ENCODE measurements around the gene EVX1.

EVX1 gene

GRCh38 chr7:27242555-27243339 lies at the start of gene EVX1:
TSS of gene EVX1 (plus strand) at chr7:27242802. CDS start at chr7:27243031, 229 bp downstream.
- in situ Hi-C loops (cut with HindIII; ENCODE audit: low sequenced_read_pairs): no loop called here

DNA sequence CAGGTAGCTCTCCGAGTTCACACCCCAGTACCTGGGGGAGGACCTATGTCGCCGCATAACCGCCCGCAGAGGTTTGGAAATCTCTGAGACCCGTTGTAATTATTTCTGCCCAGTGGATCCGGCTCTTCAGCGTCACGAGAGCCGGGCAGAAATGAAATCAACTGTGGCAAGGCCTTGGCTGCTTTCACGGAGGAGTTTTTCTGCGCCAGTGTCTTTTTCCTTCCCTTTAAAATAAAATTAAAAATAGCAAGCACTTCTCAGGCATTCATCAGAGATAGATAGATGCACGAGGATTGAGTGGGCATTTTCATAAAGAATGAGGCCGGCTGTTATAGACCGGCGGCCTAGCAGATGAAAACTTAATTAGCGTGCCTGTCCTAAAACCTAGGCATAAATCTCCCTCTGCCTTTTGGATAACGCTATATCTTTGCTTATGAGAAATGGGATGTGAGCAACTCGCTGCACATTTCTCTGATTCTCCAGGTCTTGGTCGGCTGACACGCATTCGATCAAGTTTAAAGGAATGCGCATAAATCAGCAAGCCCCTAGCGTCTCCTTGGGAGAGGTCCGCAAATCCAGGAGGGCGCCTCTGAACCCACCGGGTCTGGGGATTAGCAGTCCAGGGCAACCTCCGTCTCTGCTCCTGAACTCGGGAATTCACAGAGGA lies 49.1 kb upstream of the EVX1 start:
- in situ Hi-C loops (cut with HindIII; ENCODE audit: low sequenced_read_pairs): no loop called here

- in situ Hi-C loops (cut with HindIII; ENCODE audit: low sequenced_read_pairs): no loop called here
Measured at GRCh38 chr7:27194002-27194352, 48.6 kb upstream of the EVX1 start.

DNA sequence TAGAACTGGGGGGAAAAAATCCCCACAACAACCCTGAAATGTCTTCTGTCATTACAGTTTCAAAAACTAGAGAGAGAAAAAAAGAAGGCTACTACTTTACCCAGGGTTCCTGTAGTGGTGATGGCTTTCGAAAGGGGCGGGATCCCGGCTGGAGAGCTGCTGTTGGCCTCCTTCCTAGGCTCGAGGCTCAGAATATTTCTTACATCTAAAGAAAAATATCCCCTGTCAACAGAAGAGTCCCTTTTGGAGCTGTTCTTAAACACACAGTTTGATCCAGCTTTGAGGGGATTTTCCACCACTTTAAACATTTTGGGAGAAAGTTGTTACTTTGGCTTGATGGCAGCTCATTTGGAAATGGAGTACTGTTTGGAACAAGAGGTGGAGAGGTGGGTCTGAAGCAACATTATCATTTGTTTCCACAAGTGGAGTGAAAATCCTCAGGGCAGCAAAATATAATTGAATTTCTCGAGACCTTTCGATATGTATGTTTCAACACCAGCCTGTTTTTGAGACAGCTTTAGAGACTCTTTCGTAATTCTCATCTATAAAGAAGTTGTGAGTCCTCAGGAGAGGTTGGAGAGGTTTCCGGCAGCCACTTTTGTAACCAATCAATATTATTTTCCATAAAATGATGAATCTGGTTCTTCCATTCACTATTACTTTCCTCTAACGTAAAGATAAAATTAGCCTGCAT lies 47.8 kb upstream of the EVX1 start:
- in situ Hi-C loops (cut with HindIII; ENCODE audit: low sequenced_read_pairs): no loop called here

DNA sequence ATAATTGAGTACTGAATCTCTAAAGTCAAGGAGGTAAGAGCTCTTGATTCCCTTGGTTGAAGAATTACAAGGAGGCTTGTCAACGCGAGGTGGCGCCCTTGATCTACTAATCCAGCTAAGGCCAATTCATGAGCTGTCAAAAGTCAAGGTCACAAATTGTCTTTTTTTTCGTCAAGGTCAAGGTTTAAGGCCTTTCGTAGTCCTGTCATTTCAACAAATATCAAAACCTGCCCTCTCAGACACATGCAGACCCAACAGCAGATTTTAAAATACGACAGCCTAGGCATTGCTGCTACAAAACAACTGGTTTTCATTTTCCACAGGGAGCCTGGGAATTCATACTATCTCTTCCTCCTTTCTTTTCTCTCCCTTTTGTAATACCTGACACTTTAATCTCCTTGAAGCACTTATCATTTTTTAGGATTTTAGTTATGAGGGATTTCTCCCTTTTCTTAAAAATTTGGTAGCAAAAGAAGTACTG lies 46.3 kb upstream of the EVX1 start:
- in situ Hi-C loops (cut with HindIII; ENCODE audit: low sequenced_read_pairs): no loop called here

DNA sequence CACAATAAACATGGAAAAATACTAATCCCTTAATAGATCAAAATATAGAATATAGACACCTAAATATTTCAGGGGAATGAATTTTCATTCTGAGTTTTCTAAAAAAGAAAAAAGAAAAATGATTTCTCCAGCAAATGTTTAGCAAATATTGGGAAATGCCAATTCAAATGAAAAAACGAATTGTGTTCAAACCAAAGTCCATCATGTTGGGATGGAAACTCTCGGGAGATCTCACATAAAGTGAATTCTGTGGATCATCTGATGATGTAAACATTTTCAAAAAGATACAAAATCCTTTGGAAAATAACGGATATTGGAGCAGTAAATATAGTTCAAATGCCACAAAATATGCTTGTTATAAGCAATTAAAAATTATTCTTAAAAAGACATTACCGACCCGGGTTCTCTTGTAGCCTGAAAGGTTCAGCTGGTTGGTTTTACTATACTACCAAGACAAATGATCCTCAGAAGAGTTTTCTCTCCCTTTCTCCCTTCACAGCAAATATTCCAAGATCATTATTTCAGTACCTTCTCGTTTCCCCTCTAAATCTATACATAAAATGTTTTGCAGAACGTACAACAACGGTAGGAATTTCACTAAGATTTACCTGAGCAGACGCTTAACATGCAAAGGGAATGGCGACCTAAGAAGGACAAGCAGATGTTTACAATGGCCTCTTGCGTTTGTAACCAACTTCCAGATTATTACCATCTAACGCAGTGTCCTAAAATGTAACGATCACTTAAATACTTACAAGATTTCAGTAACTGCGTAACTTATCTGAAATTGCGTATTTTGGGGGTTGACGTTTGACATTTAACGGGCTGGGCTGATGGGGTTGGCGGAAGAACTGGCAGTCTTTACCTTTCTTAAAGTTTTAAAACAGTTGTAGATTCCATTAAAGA lies 45.2 kb upstream of the EVX1 start:
- in situ Hi-C loops (cut with HindIII; ENCODE audit: low sequenced_read_pairs): no loop called here

GRCh38 chr7:27198138-27198841 lies 44.3 kb upstream of the EVX1 start:
- in situ Hi-C loops (cut with HindIII; ENCODE audit: low sequenced_read_pairs): no loop called here

GRCh38 chr7:27198871-27199801 lies 43.5 kb upstream of the EVX1 start:
- in situ Hi-C loops (cut with HindIII; ENCODE audit: low sequenced_read_pairs): no loop called here

- in situ Hi-C loops (cut with HindIII; ENCODE audit: low sequenced_read_pairs): loop anchor here (25.0 kb wide), 3 partner anchors 337 to 812 kb away; no protein-coding TSS in a partner anchor
Measured at GRCh38 chr7:27199849-27200760, 42.5 kb upstream of the EVX1 start, which contains the start of gene HOXA13. TSS of gene HOXA13 (minus strand) at chr7:27200091. CDS start at chr7:27200077, 14 bp downstream.

GRCh38 chr7:27200761-27201579 lies 41.6 kb upstream of the EVX1 start:
- in situ Hi-C loops (cut with HindIII; ENCODE audit: low sequenced_read_pairs): loop anchor here (25.0 kb wide), 3 partner anchors 336 to 811 kb away; no protein-coding TSS in a partner anchor

GRCh38 chr7:27201580-27202017 lies 41.0 kb upstream of the EVX1 start:
- in situ Hi-C loops (cut with HindIII; ENCODE audit: low sequenced_read_pairs): loop anchor here (25.0 kb wide), 3 partner anchors 336 to 811 kb away; no protein-coding TSS in a partner anchor

DNA sequence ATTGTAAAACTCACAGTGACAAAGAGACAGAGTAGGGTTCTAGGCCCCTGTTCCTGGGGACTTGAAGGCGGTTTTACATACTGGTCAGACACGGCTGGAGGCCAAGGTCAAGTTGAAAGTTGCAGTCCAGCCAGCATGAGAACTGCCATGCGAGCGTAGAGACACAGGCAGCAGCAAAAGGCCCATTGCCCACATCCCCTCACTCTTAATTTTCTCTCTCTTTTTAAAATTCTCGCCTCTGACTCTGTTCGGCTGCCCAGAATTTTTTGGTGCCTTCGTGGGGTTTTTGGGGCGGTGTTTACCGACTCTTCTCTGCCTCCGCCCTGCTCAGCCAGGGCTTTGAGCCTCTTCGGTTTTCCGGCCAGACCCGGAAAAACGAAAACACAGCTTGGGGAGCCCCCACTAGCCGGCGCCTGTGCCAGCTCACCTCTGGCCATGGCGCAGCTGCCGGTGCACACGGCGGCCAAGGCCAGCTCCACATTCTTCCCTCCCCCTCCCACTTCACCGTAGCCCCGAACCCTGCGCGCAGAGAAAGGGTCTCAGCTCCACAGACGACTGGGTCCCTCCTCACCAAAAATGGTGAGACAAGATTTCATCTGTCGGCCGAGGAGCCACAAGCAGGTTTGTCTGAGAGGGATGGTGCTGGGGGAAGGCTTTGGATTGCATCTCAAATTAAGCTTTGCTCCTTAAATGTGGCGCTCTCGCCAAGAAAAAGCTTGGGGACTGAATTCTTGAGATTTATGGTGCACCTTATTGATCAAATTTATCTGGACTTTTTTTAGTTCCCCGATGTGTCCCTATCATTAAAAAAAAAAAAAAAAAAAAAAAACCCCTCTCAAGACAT lies 40.4 kb upstream of the EVX1 start:
- in situ Hi-C loops (cut with HindIII; ENCODE audit: low sequenced_read_pairs): loop anchor here (25.0 kb wide), 3 partner anchors 335 to 810 kb away; no protein-coding TSS in a partner anchor

DNA sequence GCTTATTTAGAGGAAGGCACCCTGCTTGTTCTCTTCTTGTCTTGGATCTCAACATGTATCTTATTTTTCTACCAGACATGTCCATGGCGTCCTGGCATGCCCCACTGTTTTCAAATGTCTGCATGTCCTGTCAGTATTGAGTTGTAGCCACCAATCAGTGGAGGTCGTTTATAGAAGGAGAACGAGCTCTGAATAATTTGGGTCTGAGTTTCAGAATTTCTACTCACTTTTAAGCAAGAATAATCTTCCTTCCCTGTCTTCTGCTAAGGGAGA lies 39.8 kb upstream of the EVX1 start:
- in situ Hi-C loops (cut with HindIII; ENCODE audit: low sequenced_read_pairs): loop anchor here (25.0 kb wide), 3 partner anchors 335 to 810 kb away; no protein-coding TSS in a partner anchor

DNA sequence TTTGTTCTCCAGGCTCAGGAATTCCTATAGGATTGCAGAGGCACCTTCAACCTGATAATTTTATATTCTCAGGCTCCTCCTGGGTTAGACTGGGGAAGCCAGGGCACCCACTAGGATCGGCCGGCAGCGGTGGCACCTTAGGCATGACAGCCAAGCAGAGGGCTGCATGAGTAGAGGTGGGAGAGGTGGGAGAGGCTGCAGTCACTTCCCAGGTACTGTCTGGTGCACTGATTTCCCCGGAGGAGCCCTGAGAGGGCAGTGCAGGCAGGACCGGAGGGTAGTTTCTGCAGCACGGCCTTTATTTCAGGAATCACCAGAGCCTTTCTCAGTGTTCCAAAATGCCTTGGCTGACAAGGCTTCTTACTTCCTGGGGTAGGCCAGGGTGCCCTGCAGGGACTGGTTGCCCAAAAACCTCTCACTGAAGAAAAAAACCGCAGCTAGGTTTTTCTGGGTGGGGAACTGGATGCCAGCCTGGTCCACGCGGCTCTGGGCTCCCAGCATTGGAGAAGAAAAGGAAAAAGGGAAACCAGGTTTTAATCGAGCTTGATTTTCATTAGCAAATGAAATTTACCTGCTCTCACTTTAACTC lies 39.1 kb upstream of the EVX1 start:
- in situ Hi-C loops (cut with HindIII; ENCODE audit: low sequenced_read_pairs): loop anchor here (25.0 kb wide), 3 partner anchors 334 to 809 kb away; no protein-coding TSS in a partner anchor

DNA sequence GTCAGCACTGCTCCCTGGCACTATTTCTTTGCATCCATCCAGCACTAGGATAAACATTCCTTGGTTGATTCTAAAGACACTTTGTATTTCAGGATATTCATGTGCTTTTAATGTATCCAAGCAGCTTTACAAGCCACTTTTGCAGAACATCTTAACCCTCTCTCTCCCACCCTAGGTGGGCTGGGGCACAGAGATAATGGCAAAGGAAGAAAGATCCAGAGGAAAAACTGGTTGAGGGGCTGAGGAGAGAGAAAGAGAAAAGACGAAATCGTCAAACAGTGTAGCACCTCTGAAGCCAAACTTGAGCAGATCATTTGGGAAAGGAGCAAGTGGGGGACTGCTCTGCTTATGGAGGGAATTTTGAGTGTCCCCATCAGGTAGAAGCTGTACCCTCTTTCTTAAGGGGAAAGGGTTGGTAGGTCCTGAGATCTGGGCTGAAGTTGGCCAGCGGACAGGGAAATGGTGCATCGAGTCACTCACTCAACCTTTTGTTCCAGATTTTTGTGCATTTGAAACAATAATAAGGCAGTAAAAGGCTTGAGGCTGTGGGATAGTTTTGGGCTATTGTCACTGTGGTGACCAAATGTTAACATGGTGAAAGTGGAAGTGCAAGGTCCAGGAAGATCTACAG lies 38.5 kb upstream of the EVX1 start:
- in situ Hi-C loops (cut with HindIII; ENCODE audit: low sequenced_read_pairs): loop anchor here (25.0 kb wide), 3 partner anchors 333 to 808 kb away; no protein-coding TSS in a partner anchor
